ENCODE results near the gene LRP11. TPM values are rescaled to one million over a fixed set of nuclear protein-coding genes. Genes with fewer than 3 reads are reported as not detected.
"Not testable (repeated sequence)": the region's sequence is repeated elsewhere in the genome, so short reads cannot be mapped to it uniquely, and the experiment has no call there.

Gene LRP11
- polyA plus RNA-seq, 3 donors: 0.20 to 0.41 (median 0.32) TPM

DNA sequence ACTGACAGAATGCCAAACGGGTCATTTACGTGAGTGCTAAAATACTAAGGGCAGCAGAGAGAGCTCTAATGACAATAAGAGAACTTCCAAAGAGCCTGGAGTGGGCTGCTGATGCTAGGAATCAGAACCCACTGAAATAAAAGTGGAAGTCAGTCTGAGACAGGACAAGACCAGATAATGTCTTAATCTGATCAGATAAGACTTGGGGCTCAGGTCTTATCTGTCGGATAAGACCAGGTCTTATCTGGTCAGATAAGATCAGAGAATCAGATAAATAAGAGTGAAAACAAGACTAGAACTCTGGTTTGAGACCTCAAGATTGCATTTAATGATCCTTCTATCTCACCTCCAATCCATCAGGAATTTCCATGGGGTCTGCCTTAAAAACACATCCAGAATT lies 18.6 kb downstream of the LRP11 start:
- Histone ChIP-seq H3K4me3 (replicated peaks in 1 of 3; ENCODE audit: low read depth in 2 of 3, low read length in 3 of 3) (no peak overlapping the region), H4K20me1 (ENCODE audit: insufficient read depth, low read length) (no peaks in the 10 kb centered on the region), H2AFZ (ENCODE audit: insufficient read depth, low read depth, low read length, poor library complexity, severe bottlenecking) (no peak overlapping the region), H3K27ac (ENCODE audit: low read depth in 1 of 2, low read length in 2 of 2) (no peak overlapping the region), H3K79me2 (ENCODE audit: insufficient read depth, low read length) (no peaks in the 10 kb centered on the region), H3K36me3 (replicated peaks in 1 of 2; ENCODE audit: control insufficient read depth in 1 of 2, insufficient read depth in 2 of 2, low read length in 2 of 2) (no peaks in the 10 kb centered on the region), H3K9me3 (replicated peaks in 1 of 2; ENCODE audit: control insufficient read depth in 1 of 2, insufficient read depth in 1 of 2, low read length in 2 of 2) (no peaks in the 10 kb centered on the region), H3K9ac (ENCODE audit: insufficient read depth, low read length, poor library complexity, severe bottlenecking) (no peak overlapping the region), H3K4me2 (replicated peaks; ENCODE audit: extremely low read depth, low read length, poor library complexity, severe bottlenecking) (no peak overlapping the region), H3K27me3 (ENCODE audit: control insufficient read depth in 2 of 2, insufficient read depth in 2 of 2, low read length in 2 of 2) (no peaks in the 10 kb centered on the region), H3K4me1 (ENCODE audit: control insufficient read depth in 1 of 2, insufficient read depth in 2 of 2, low read length in 2 of 2) (no peaks in the 10 kb centered on the region)
- no peak overlapping the region for H3K4me3 Mint-ChIP-seq
- peaks cover 0 to 3% of the 10 kb centered on the region in 2 donors for H3K36me3 Mint-ChIP-seq
- H3K4me1 Mint-ChIP-seq: peaks cover 5% of the 10 kb centered on the region
- H3K27ac Mint-ChIP-seq: peak overlapping the region in 1 of 7 donors; percentile 60
- TF ChIP-seq, protein P1, sequence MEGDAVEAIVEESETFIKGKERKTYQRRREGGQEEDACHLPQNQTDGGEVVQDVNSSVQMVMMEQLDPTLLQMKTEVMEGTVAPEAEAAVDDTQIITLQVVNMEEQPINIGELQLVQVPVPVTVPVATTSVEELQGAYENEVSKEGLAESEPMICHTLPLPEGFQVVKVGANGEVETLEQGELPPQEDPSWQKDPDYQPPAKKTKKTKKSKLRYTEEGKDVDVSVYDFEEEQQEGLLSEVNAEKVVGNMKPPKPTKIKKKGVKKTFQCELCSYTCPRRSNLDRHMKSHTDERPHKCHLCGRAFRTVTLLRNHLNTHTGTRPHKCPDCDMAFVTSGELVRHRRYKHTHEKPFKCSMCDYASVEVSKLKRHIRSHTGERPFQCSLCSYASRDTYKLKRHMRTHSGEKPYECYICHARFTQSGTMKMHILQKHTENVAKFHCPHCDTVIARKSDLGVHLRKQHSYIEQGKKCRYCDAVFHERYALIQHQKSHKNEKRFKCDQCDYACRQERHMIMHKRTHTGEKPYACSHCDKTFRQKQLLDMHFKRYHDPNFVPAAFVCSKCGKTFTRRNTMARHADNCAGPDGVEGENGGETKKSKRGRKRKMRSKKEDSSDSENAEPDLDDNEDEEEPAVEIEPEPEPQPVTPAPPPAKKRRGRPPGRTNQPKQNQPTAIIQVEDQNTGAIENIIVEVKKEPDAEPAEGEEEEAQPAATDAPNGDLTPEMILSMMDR (IDR thresholded peaks at IDR 0.05): no peak
- no peak for DNase-seq
- intact Hi-C loops (cut with micrococcal nuclease): no loop called here
- H3K9me3 Mint-ChIP-seq: peaks cover 0 to 2% (median 0%) of the 10 kb centered on the region in 7 donors
- 85% methylated on average over 2 of the region's 3 CpGs for WGBS (ENCODE audit: insufficient coverage)
- peaks cover 4 to 10% (median 6%) of the 10 kb centered on the region in 3 donors for H3K27me3 Mint-ChIP-seq (ENCODE audit: low read depth in 3 of 3)

DNA sequence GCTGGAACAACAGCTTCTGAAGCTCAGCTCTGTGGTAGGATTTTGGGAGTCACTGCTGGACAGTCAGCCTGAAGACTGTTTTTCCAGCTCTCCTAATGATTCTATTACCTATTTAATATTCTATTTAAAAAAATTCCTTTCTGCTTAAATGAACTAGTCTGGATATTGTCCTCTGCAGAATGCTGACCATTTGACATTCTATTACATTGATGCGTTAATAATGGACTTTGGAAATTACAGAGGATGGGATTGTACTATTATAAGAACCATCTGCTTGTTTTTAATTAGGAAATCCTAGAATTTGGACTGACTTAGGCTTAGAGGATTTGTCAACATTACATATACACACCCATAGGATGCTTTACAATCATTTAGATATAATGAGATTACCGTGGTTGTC lies 19.7 kb downstream of the LRP11 start:
- Histone ChIP-seq H3K9me3 (replicated peaks in 1 of 2; ENCODE audit: control insufficient read depth in 1 of 2, insufficient read depth in 1 of 2, low read length in 2 of 2) (no peaks in the 10 kb centered on the region), H3K4me2 (replicated peaks; ENCODE audit: extremely low read depth, low read length, poor library complexity, severe bottlenecking) (no peak overlapping the region), H3K36me3 (replicated peaks in 1 of 2; ENCODE audit: control insufficient read depth in 1 of 2, insufficient read depth in 2 of 2, low read length in 2 of 2) (no peaks in the 10 kb centered on the region), H4K20me1 (ENCODE audit: insufficient read depth, low read length) (no peaks in the 10 kb centered on the region), H3K4me1 (ENCODE audit: control insufficient read depth in 1 of 2, insufficient read depth in 2 of 2, low read length in 2 of 2) (no peaks in the 10 kb centered on the region), H2AFZ (ENCODE audit: insufficient read depth, low read depth, low read length, poor library complexity, severe bottlenecking) (no peak overlapping the region), H3K27me3 (ENCODE audit: control insufficient read depth in 2 of 2, insufficient read depth in 2 of 2, low read length in 2 of 2) (no peaks in the 10 kb centered on the region), H3K4me3 (replicated peaks in 1 of 3; ENCODE audit: low read depth in 2 of 3, low read length in 3 of 3) (no peak overlapping the region), H3K9ac (ENCODE audit: insufficient read depth, low read length, poor library complexity, severe bottlenecking) (no peak overlapping the region), H3K79me2 (ENCODE audit: insufficient read depth, low read length) (no peaks in the 10 kb centered on the region), H3K27ac (ENCODE audit: low read depth in 1 of 2, low read length in 2 of 2) (no peak overlapping the region)
- peaks cover 0 to 3% of the 10 kb centered on the region in 2 donors for H3K36me3 Mint-ChIP-seq
- TF ChIP-seq, protein P1 (IDR thresholded peaks at IDR 0.05): no peak
- intact Hi-C loops (cut with micrococcal nuclease): no loop called here
- H3K27ac Mint-ChIP-seq: no peak overlapping the region
- H3K4me3 Mint-ChIP-seq: no peak overlapping the region
- no peak for DNase-seq
- peaks cover 5% of the 10 kb centered on the region for H3K4me1 Mint-ChIP-seq
- peaks cover 0 to 2% (median 0%) of the 10 kb centered on the region in 7 donors for H3K9me3 Mint-ChIP-seq
- no CpG with 5 or more reads among the region's 2 CpGs for WGBS (ENCODE audit: insufficient coverage)
- peaks cover 4 to 6% (median 6%) of the 10 kb centered on the region in 3 donors for H3K27me3 Mint-ChIP-seq (ENCODE audit: low read depth in 3 of 3)

DNA sequence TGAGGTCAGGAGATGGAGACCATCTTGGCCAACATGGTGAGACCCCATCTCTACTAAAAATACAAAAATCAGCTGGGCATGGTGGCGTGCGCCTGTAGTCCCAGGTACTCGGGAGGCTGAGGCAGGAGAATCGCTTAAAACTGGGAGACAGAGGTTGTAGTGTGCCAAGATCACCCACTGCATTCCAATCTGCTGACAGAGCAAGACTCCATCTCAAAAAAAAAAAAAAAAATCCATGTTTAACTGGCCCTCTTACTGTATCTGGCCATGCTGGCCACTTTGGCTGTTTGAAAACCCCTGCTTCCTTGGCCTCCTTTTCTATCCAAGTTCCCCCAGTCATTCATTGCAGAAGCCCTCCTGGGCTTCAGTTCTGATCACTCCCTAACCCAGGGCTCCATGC lies 20.1 kb downstream of the LRP11 start:
- H3K4me3 ChIP-seq (replicated peaks in 1 of 3; ENCODE audit: low read depth in 2 of 3, low read length in 3 of 3); H3K9me3 Mint-ChIP-seq; H3K9ac ChIP-seq (ENCODE audit: insufficient read depth, low read length, poor library complexity, severe bottlenecking); H3K9me3 ChIP-seq (replicated peaks in 1 of 2; ENCODE audit: control insufficient read depth in 1 of 2, insufficient read depth in 1 of 2, low read length in 2 of 2); H3K27me3 Mint-ChIP-seq (ENCODE audit: low read depth in 3 of 3); H3K4me2 ChIP-seq (replicated peaks; ENCODE audit: extremely low read depth, low read length, poor library complexity, severe bottlenecking); H3K79me2 ChIP-seq (ENCODE audit: insufficient read depth, low read length); H3K4me1 Mint-ChIP-seq; H2AFZ ChIP-seq (ENCODE audit: insufficient read depth, low read depth, low read length, poor library complexity, severe bottlenecking); H3K4me1 ChIP-seq (ENCODE audit: control insufficient read depth in 1 of 2, insufficient read depth in 2 of 2, low read length in 2 of 2); H4K20me1 ChIP-seq (ENCODE audit: insufficient read depth, low read length); H3K4me3 Mint-ChIP-seq; intact Hi-C loops (cut with micrococcal nuclease); DNase-seq; H3K27me3 ChIP-seq (ENCODE audit: control insufficient read depth in 2 of 2, insufficient read depth in 2 of 2, low read length in 2 of 2); H3K27ac ChIP-seq (ENCODE audit: low read depth in 1 of 2, low read length in 2 of 2); H3K36me3 ChIP-seq (replicated peaks in 1 of 2; ENCODE audit: control insufficient read depth in 1 of 2, insufficient read depth in 2 of 2, low read length in 2 of 2); H3K36me3 Mint-ChIP-seq; H3K27ac Mint-ChIP-seq: not testable (repeated sequence)
- WGBS (ENCODE audit: insufficient coverage): 90% methylated on average over 4 of the region's 4 CpGs
